Measurements from ENCODE around the gene SAMHD1.
"Not testable (repeated sequence)": the region's sequence is repeated elsewhere in the genome, so short reads cannot be mapped to it uniquely, and the experiment has no call there.

- TF ChIP-seq EZH2 (IDR thresholded peaks at IDR 0.05; ENCODE audit: insufficient read depth, poor library complexity, severe bottlenecking); EZH2phosphoT487 (IDR thresholded peaks at IDR 0.05; ENCODE audit: insufficient read depth, low read depth): not testable (repeated sequence)
These were observed 15.5 kb upstream of the SAMHD1 start for GRCh38 chr20:36966965-36967364.

Data from GM23248 (cell line).